HG02885 (cell line): ENCODE data around the gene DGKH.

Experiments used
- ATAC-seq: cut with Tn5 transposase; IDR thresholded peaks from one replicate; pipeline ENCODE4 v1.9.1; 2021; ENCODE audit warnings: mild to moderate bottlenecking; ENCODE audit not compliant: unreplicated experiment, poor library complexity

DGKH gene

GRCh38 chr13:42048342-42048683 is at the start of gene DGKH:
Gene DGKH, plus strand, starts transcription at chr13:42048648. Its CDS starts 126 bp downstream, at chr13:42048774.
- ATAC-seq, result peak; percentile 32

- no peak for ATAC-seq
Measured at GRCh38 chr13:42000846-42001245, 47.6 kb upstream of the DGKH start.

GRCh38 chr13:42001580-42001979 is 46.9 kb upstream of the DGKH start:
- ATAC-seq, result no peak

- no peak for ATAC-seq
Measured at GRCh38 chr13:42002066-42002465, 46.4 kb upstream of the DGKH start.

- no peak for ATAC-seq
Measured at GRCh38 chr13:42007844-42008243, 40.6 kb upstream of the DGKH start.

GRCh38 chr13:42009057-42009456 is 39.4 kb upstream of the DGKH start:
- ATAC-seq, result no peak

GRCh38 chr13:42011601-42012350 is 36.7 kb upstream of the DGKH start:
- no peak for ATAC-seq

GRCh38 chr13:42014119-42014518 is 34.3 kb upstream of the DGKH start:
- ATAC-seq, result no peak

- no peak for ATAC-seq
Measured at GRCh38 chr13:42017264-42017663, 31.2 kb upstream of the DGKH start.

GRCh38 chr13:42021851-42022250 is 26.6 kb upstream of the DGKH start:
- ATAC-seq, result no peak

- no peak for ATAC-seq
Measured at GRCh38 chr13:42022336-42022735, 26.1 kb upstream of the DGKH start.

GRCh38 chr13:42022796-42023493 is 25.5 kb upstream of the DGKH start:
- ATAC-seq, result no peak

GRCh38 chr13:42027286-42027685 is 21.2 kb upstream of the DGKH start:
- no peak for ATAC-seq

GRCh38 chr13:42028113-42028799 is 20.2 kb upstream of the DGKH start:
- no peak for ATAC-seq

GRCh38 chr13:42035905-42036521 is 12.4 kb upstream of the DGKH start:
- no peak for ATAC-seq

- ATAC-seq, result no peak
Measured at GRCh38 chr13:42036711-42037110, 11.7 kb upstream of the DGKH start.

GRCh38 chr13:42038661-42039456 is 9.6 kb upstream of the DGKH start:
- ATAC-seq, result no peak

GRCh38 chr13:42039457-42039945 is 8.9 kb upstream of the DGKH start:
- ATAC-seq, result peak; percentile 15

GRCh38 chr13:42039946-42040729 is 8.3 kb upstream of the DGKH start:
- peak; percentile 77 for ATAC-seq
